ENCODE measurements around the gene ITGAD.

ITGAD gene

DNA sequence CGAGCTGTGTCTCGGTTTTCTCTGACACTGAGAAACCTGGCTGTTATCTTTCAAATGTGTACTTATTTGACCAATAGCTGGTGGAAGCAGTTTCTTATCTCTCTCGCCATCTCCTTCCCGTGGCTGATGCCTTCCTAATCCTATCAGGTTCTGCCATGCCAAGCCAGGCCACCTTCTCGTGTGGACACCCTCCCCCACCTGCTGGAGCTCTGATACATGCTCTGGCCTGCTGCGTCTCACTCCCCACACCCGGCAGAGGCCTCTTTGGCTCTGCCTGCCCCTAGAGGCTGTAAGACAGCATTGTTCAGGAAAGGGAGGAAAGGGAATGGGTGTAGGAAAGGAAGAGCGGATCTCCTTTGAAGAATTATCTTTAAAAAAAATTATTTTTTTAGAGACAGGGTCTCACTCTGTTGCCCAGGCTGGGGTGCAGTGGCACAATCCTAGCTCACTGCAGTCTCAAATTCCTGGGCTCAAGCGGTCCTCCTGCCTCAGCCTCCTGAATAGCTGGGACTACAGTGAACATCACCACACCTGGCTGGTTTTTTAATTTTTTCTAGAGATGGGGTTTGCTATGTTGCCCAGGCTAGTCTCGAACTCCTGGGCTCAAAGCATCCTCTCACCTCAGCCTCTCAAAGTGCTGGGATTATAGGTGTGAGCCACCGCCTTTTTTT lies 58.7 kb downstream of the ITGAD start:
- no peak overlapping the region for H3K4me3 ChIP-seq (ENCODE audit: low read depth, low read length)
- TF ChIP-seq, protein P1, sequence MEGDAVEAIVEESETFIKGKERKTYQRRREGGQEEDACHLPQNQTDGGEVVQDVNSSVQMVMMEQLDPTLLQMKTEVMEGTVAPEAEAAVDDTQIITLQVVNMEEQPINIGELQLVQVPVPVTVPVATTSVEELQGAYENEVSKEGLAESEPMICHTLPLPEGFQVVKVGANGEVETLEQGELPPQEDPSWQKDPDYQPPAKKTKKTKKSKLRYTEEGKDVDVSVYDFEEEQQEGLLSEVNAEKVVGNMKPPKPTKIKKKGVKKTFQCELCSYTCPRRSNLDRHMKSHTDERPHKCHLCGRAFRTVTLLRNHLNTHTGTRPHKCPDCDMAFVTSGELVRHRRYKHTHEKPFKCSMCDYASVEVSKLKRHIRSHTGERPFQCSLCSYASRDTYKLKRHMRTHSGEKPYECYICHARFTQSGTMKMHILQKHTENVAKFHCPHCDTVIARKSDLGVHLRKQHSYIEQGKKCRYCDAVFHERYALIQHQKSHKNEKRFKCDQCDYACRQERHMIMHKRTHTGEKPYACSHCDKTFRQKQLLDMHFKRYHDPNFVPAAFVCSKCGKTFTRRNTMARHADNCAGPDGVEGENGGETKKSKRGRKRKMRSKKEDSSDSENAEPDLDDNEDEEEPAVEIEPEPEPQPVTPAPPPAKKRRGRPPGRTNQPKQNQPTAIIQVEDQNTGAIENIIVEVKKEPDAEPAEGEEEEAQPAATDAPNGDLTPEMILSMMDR (IDR thresholded peaks at IDR 0.05; ENCODE audit: low read depth, low read length), result peak; percentile 47
- TF ChIP-seq, protein P2, sequence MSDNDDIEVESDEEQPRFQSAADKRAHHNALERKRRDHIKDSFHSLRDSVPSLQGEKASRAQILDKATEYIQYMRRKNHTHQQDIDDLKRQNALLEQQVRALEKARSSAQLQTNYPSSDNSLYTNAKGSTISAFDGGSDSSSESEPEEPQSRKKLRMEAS (IDR thresholded peaks at IDR 0.05; ENCODE audit: low read depth, low read length), result no peak
- peak; percentile 57 for DNase-seq (ENCODE audit: low read depth)

DNA sequence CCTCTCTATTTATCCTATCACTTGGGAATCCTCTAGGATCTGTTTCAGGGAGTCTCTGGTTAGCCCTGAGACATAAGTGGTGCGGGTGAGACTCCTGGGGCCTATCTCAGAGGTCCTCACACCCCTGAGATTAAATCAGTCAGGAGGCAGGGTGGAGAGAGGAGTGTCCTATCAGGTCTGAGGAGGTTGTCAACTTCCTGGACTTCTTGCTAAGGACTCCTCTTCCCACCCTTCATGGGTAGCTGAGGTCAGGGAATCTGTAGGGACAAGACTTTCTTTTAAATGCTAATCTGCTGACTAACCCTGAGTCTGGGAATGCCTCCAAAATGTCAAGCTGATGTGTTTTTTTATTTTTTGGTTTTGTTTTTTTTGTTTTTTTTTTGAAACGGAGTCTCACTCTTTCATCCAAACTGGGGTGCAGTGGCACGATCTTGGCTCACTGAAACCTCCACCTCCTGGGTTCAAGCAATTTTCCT lies 59.5 kb downstream of the ITGAD start:
- no peak for TF ChIP-seq MYC (IDR thresholded peaks at IDR 0.05; ENCODE audit: low read depth, low read length)
- TF ChIP-seq, protein P1 (IDR thresholded peaks at IDR 0.05; ENCODE audit: low read depth, low read length), result no peak
- no peak for TF ChIP-seq POLR2A (IDR thresholded peaks at IDR 0.05; ENCODE audit: extremely low read depth, insufficient read length)
- TF ChIP-seq, protein P2 (IDR thresholded peaks at IDR 0.05; ENCODE audit: low read depth, low read length), result no peak
- H3K4me3 ChIP-seq (ENCODE audit: low read depth, low read length), result no peak overlapping the region
- no peak for DNase-seq (ENCODE audit: low read depth)

DNA sequence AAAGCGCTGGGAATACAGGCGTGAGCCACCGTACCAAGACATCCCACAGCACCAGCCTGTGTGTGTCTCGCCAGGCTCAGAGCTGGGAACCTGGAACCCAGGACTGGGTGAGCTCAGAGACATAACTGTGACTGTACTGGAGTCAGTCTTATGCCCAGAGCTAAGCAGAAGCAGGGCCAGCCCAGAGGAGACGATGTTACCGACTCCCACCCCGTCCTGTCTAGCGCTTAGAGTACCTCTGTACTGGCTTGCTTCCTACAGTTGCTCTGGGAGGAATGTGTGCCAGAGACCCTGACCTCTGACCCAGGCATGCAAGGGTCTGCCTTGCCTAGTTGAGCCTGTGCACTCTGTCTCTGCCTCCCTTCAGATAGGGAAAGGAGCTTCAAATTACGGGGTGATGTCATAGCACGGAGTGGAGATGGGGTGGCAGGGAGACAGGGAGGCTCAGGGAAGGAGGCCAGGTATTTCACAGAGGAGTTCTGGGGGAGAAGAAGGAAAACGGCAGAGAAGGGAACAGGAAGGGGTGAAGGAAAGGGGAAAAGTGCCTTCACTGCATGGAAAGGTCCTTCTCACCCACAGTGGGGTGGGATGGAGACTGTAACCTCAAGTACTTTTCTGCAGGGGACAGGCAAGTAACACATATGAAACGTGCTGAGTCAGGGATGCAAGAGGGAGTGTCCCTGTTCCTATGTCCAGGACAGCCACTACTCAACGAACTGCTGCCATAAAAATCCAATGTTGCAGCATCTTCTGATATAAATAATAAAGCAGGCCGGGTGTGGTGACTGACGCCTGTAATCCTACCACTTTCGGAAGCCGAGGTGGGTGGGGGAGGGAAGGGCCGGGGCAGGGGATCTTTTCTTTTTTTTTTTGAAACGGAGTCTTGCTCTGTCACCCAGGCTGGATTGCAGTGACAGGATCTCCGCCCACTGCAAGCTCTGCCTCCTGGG lies 60.4 kb downstream of the ITGAD start:
- TF ChIP-seq, protein P2 (IDR thresholded peaks at IDR 0.05; ENCODE audit: low read depth, low read length), result no peak
- peak; percentile 40 for DNase-seq (ENCODE audit: low read depth)
- no peak overlapping the region for H3K4me3 ChIP-seq (ENCODE audit: low read depth, low read length)

DNA sequence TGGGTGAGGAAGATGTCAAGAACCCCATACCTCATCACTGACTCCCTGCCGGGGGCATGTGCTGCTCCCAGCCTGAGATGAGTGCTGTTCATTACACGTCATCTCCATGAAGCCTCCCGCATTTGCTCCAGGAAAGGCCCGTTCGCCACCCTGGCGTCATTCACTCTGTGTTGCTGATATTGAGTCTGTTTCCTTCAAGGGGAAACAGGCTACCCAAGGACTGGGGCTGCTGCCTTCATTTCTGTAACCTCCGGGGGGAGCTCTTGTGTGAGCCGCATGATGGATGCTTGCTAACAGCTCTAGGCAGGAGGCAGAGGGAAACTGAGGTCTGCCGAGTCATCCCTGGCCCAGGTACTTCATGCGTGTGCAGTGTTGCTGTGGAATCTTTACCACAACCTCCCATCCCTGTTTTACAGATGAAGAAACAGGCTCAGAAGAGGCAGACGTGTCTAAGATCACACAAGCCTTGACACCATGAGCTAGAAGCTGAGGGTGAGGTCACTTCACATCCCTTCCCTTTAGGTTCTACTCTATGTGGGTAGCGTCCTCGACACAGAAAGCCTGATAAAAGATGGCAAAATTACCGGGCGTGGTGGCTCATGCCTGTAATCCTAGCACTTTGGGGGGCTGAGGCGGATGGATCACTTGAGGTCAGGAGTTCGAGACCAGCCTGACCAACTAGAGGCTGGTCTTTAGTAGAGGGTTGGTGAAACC lies 62.6 kb downstream of the ITGAD start:
- H3K4me3 ChIP-seq (ENCODE audit: low read depth, low read length), result peak overlapping the region; percentile 32
- peak; percentile 64 for DNase-seq (ENCODE audit: low read depth)
- TF ChIP-seq, protein P1 (IDR thresholded peaks at IDR 0.05; ENCODE audit: low read depth, low read length), result peak; percentile 62
- TF ChIP-seq, protein P2 (IDR thresholded peaks at IDR 0.05; ENCODE audit: low read depth, low read length), result peak; percentile 41; the same call in 1 of the 2 replicates
- TF ChIP-seq MYC (IDR thresholded peaks at IDR 0.05; ENCODE audit: low read depth, low read length), result no peak

DNA sequence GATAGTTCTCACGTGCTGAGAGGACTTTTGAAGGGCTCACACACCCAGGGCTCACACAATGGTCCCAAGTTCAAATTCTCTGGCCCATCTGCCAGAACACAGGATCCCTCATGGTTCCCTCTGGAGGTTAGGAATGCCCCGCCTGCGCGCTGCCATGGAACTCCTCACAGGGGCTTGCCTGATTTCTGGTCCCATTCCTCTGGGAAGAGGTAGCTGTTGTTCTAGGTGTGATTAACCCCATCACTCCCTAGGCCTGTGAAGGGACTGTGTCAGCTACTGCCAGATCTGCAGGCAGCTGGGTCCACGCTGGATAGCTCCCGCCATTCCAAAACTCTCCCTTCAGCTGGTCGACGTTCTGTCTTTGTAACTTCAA lies 63.8 kb downstream of the ITGAD start:
- TF ChIP-seq, protein P2 (IDR thresholded peaks at IDR 0.05; ENCODE audit: low read depth, low read length), result no peak
- TF ChIP-seq, protein P1 (IDR thresholded peaks at IDR 0.05; ENCODE audit: low read depth, low read length), result no peak
- TF ChIP-seq MYC (IDR thresholded peaks at IDR 0.05; ENCODE audit: low read depth, low read length) (no peak), POLR2A (IDR thresholded peaks at IDR 0.05; ENCODE audit: extremely low read depth, insufficient read length) (no peak)

More for the DNA sequence above, 63.8 kb downstream of the ITGAD start:
- H3K4me3 ChIP-seq (ENCODE audit: low read depth, low read length), result peak overlapping the region; percentile 94
- DNase-seq (ENCODE audit: low read depth), result no peak
